ENCODE measurements around the gene RNF167.

RNF167 gene

DNA sequence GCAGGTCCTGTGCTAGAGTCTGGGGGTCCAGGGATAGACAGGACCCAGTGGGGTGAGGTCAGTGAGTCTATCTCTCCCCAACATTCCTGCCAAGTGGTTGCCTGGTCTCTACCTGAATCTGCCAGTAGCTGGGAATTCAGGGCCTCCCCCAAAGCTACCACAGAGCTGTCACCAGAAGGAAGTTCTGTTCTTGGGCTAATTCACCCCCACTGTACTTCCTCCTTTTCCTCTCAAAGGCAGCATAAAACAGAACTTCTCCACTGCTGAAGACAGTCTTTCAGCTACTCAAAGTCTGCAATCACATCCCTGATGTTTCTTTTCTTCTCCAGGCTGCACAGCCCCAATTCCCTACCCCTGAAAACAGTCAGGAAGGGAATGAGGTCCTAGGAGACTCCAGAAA, 38.7 kb downstream of the RNF167 start:
- no peak for DNase-seq (ENCODE audit: low read depth in 2 of 2)

DNA sequence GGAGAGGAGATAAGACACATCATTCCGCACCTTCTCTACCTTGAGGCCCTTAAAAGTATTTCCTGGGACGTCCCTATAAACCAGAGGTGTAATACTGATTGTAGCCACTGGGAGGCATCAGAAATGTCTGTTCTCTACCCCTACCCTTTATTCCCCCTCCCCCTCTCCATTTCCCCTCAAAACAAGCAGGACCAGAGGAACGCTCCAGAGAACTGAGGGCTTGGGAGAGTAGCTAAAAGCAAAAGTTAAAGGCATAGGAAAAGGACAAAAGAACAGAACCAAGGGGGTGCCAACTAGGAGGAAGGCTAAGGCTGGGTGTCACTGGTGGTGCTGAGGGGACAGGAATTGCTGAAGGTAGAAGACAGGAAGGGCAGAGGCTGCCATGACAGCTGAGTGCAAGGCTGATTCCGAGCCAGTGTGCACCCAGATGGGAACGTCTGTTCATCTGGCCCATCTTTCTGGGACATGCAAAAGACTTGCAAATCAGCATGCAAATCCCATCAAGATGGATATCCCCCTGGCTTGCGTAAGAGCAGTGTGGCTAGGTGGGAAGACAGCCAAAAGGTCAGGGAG, 40.7 kb downstream of the RNF167 start:
- DNase-seq (ENCODE audit: low read depth in 2 of 2): no peak

DNA sequence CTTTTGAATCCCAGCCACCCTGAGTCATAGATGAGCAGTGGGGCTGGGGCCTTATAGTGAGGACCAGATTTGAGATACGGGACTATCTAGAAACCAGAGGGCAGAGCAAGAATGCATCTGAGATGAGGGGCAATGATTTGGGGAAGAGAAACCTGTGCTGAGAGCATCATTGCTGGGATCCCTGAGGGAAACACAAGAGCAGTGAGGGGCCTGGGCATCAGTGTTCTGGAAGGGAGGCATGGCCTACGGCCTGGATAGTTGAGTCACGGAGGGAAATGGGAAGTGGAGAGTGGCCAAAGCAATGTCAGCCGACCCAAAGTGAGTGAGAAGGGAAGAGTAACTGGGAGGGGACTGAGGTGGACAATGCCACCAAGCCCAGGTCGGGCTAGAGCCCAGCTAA, 42.2 kb downstream of the RNF167 start:
- DNase-seq (ENCODE audit: low read depth in 2 of 2): no peak

DNA sequence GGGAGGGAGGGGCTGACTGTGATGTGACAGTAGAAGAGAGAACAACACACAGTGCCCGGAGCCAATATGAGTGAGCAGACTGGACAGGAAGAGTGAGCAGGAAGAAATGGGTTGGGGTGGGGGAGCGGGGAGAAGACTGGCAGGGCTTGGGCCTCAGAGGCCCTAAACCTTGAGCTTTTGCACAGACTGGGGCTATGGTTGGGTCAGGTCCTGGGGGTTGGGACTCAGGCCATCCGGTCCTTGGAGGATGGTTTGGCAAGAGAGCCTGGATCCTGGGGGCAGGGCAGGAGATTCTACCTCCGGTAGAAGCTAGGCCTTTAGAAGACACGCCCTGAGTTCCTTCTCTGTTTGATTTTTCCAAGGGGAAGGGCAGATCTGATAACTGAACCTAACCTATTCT, 46.3 kb downstream of the RNF167 start:
- no peak for DNase-seq (ENCODE audit: low read depth in 2 of 2)

DNA sequence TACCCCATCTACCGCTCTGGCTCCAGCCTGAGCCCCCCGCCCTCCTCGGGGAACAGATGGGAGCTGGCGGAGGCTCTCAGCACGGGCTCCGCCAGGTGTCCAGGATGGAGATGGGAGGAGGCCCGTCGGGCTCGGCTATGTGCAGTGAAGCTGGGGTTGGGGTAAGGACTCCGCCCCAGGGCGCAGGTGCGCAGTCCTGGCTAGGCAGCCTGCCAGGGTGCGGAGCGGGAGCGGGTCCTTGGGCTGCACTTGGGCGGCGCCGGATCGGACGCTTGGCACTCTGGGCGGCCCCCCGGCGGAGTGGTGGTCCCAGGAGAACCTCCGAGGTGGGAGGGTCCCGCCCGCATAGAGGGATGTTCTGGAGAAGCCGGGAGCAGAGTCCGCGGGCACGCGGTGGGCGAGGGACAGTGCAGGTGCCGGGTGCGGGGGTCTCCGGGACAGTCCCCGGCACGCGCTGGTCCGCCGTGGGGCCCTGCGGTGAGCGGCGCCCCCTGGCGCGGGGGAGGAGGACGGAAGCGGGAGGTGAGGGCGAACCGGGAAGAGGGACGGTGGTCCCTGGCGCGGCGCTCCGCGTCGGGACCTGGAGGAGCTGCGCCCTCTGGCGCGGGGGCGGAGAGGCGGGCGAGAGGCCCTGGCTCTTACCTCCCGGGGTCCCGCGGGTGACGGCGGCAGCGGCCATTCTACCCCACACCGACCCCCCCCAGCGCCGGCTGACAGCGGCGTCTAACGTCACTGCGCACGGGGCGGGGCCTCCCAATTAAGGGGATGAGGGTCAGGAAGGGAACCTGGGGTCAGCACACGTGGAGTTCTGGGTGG, 47.1 kb downstream of the RNF167 start, which contains the start of gene CAMTA2:
CAMTA2 (minus strand) TSS at position 725 of the 816 bp plus-strand sequence. CDS start 1,453 bp downstream, outside the sequence.
- peak; percentile 88 to 89 for DNase-seq (ENCODE audit: low read depth in 2 of 2)

DNA sequence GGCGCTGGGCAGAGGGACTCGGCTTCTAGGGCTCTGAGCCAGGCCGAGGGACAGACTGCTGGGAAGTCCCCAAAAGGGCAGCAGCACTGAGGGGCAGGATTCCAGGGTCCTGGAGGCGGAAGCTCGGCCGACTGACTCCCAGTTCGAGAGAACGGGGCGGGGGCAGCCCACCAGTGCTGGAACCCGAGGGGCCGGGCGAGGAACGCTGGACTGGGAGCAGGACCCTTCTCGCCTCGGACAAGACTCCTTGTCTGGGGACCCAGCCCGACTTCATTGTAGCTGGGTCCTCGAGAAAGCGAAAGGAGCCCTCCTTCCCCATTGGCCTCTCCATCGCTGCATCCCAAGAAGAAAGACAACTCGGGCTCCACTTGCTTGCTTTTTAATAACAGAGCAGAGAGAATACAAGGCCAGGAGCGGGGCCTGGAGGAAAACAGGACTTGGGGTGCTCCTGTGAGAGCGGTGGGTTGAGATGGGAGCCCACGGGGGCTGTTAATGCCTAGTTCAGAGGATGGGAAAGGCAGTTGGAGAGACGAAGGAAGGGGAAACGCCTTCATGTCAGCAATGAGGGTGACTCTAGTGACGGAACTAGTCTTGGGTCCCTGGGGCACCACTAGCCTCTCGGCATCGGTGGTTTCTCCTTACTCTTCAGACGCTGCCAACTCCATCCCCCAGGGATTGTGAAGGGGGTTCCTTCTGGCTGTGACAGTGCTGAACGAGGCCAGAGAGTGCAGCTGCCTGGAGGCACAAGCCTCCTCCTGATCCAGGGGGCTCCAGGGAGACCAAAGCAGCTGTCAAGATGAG, 47.9 kb downstream of the RNF167 start:
- no peak for DNase-seq (ENCODE audit: low read depth in 2 of 2)

DNA sequence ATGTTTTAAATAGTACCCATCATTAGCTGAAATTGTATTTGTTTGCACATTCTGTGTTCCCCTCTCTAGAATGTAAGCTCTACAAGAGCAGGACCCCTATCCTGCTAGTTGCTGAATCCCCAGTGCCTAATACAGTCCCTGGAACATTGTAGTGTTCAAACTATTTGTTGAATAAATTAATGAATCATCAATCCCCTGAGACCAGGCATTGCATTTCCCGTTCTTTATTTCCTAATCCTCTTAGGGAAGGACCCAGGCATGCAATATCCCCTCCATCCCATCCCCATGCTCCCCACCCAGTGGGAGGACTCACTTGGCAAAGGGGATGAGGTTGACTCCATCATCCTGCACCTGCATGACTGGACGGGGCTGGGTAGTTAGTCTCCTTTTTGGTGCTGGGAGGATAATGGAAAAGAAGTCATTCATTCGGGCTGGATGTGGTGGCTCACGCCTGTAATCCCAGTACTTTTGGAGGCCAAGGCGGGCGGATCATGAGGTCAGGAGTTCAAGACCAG, 54.1 kb downstream of the RNF167 start:
- DNase-seq (ENCODE audit: low read depth in 2 of 2): no peak

All from stimulated activated CD8-positive, alpha-beta memory T cell treated with anti-CD3 and anti-CD28 coated beads, Interleukin-2, amount 100 ng/mL, for 48 hours (primary cell).